Neural progenitor cell (in vitro differentiated cells): Measurements from ENCODE around the gene WWTR1.

Experiments
- EZH2 ChIP-seq: fragments of 200-600 bp; sonication (generic); IDR thresholded peaks from 2 replicates; pipeline ENCODE4 v1.6.1; 2017; ENCODE audit warnings: antibody characterized with exemption, mild to moderate bottlenecking, moderate library complexity
- TF ChIP-seq, protein P1 (sequence below): fragments of 200-600 bp; sonication (generic); IDR thresholded peaks from 2 replicates; pipeline ENCODE4 v1.5.1; 2017; ENCODE audit warnings: antibody characterized with exemption, mild to moderate bottlenecking

DNA sequence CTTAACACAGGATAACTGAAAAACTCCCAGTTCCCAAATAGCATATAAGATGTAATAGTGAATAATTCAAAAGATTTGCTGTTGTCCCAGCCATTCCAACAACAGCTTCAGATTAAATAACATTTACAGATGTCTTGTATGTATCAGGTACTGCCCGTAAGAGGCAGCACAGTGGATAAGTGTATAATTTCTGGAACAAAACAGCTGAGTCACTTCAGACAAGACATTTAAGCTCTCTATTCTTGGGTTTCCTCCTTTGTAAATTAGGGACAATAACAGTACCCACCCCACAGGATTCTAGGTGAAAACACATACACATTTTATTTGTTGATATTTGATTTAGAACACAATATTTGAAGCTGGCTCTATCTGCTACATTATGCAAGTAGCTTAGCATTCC lies 2.6 kb upstream of the WWTR1 start:
- TF ChIP-seq, protein P1, sequence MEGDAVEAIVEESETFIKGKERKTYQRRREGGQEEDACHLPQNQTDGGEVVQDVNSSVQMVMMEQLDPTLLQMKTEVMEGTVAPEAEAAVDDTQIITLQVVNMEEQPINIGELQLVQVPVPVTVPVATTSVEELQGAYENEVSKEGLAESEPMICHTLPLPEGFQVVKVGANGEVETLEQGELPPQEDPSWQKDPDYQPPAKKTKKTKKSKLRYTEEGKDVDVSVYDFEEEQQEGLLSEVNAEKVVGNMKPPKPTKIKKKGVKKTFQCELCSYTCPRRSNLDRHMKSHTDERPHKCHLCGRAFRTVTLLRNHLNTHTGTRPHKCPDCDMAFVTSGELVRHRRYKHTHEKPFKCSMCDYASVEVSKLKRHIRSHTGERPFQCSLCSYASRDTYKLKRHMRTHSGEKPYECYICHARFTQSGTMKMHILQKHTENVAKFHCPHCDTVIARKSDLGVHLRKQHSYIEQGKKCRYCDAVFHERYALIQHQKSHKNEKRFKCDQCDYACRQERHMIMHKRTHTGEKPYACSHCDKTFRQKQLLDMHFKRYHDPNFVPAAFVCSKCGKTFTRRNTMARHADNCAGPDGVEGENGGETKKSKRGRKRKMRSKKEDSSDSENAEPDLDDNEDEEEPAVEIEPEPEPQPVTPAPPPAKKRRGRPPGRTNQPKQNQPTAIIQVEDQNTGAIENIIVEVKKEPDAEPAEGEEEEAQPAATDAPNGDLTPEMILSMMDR = no peak
- TF ChIP-seq EZH2 = no peak
